Esophagus squamous epithelium (tissue), 5 donors: ENCODE results near the gene TAAR9. TPM values are rescaled to one million over a fixed set of nuclear protein-coding genes. Genes with fewer than 3 reads are reported as not detected.

Experiments
- DNase-seq: peaks from one replicate; lab custom pipeline; 2025; lab: John Stamatoyannopoulos, UW
- H3K27ac ChIP-seq, 4 donors: fragments of 200-600 bp; sonication (generic); one replicate each; pipeline ENCODE4 v1.5.1; 2016 to 2019; ENCODE audit warnings: mild to moderate bottlenecking in 1 of 4
- H3K27me3 ChIP-seq, 4 donors: fragments of 200-600 bp; sonication (generic); 1 replicate in 3 of 4; 2 replicates in 1 of 4; pipeline versions ENCODE4 v1.5.1 to v1.6.0; 2017 to 2021; ENCODE audit warnings: antibody characterized with exemption in 1 of 4
- H3K36me3 ChIP-seq, 3 donors: fragments of 200-600 bp; sonication (generic); one replicate each; pipeline ENCODE4 v1.5.1; 2016 to 2019
- H3K4me1 ChIP-seq, 3 donors: fragments of 200-600 bp; sonication (generic); one replicate each; pipeline ENCODE4 v1.5.1; 2017 to 2019
- H3K4me3 ChIP-seq, 4 donors: fragments of 200-600 bp; sonication (generic); 1 replicate in 3 of 4; 2 replicates in 1 of 4; pipeline ENCODE4 v1.5.1; 2016 to 2019; ENCODE audit warnings: mild to moderate bottlenecking in 2 of 4, moderate library complexity in 1 of 4
- H3K9me3 ChIP-seq, 3 donors: fragments of 200-600 bp; sonication (generic); one replicate each; pipeline ENCODE4 v1.5.1; 2016 to 2019
- CTCF ChIP-seq, 6 experiments: fragments of 450-650 bp in 4 of 6; fragments of 200-600 bp in 2 of 6; sonication (generic) in 2 of 6; IDR thresholded peaks; one replicate each; pipeline ENCODE4 v1.5.1; 2016 to 2019; ENCODE audit warnings: antibody characterized with exemption in 6 of 6, mild to moderate bottlenecking in 4 of 6, moderate library complexity in 4 of 6
- POLR2A ChIP-seq, 4 donors: fragments of 450-650 bp; IDR thresholded peaks; one replicate each; pipeline ENCODE4 v1.6.1; 2017; ENCODE audit warnings: antibody characterized with exemption in 4 of 4, mild to moderate bottlenecking in 4 of 4, moderate library complexity in 3 of 4
- WGBS, 2 donors: methylation state at CpG; one replicate each; pipeline ENCODE4 v1.1.5; 2018; 5-methylcytosine and 5-hydroxymethylcytosine counted together
- intact Hi-C: fragments of 100-400 bp; cut with DNase I; formaldehyde crosslinking; loops from one replicate; pipeline ENCODE4 v1.15.0; 2022
- total RNA-seq, 4 donors: library from RNA; depleted of rRNA; stranded (reverse); fragments of >200 nt; gene quantifications; one replicate each; pipeline ENCODE4 v1.1.0, GENCODE V29; 2016
- donor health status: DM: yes; HTN: yes; CAD: no.

TAAR9 gene
- total RNA-seq: not detected

GRCh38 chr6:132537977-132538376 is at the start of gene TAAR9:
Gene TAAR9, plus strand, starts transcription at chr6:132538277. Its CDS starts 13 bp downstream, at chr6:132538290.
- no peak within 1 kb of the TSS for H3K4me3 ChIP-seq
- no peaks in the 10 kb centered on the region for H3K9me3 ChIP-seq
- H3K27me3 ChIP-seq: peaks cover 0 to 25% (median 0%) of the 10 kb centered on the region in 4 donors
- DNase-seq: no peak
- no peaks in the 10 kb centered on the region for H3K36me3 ChIP-seq
- intact Hi-C loops: no loop called here
- no peak within 1 kb of the TSS for H3K27ac ChIP-seq
- TF ChIP-seq POLR2A (IDR thresholded peaks at IDR 0.05): no peak
- TF ChIP-seq CTCF (IDR thresholded peaks at IDR 0.05): no peak
- WGBS, 2 donors: 76% methylated on average over 4 of the region's 4 CpGs
- no peaks in the 10 kb centered on the region for H3K4me1 ChIP-seq

- WGBS, 2 donors: 71 to 90% methylated on average over 4 of the region's 4 CpGs
- peak overlapping the region in 1 of 4 donors; percentile 25 for H3K27ac ChIP-seq
These were observed 48.7 kb upstream of the TAAR9 start for GRCh38 chr6:132489376-132489775.

DNA sequence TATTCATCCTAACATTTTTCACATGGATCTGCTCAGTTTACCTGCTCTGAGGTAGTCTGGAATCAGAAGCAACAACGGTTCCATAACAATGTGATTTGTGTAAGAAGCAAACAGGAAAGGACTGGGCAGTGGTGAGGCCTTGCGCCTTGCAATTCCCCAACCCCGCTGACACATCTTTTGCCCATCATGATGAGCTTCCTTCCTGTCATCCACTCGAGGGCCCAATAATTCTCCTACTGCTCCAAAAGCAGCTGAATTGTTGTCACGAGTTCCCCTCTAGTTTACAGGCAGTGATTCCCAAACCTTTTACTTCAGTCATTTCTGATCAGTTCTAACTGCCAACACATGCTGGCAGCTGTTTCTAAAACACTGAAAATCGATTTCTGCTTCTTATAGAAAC is 48.1 kb upstream of the TAAR9 start:
- Histone ChIP-seq H3K9me3 (no peaks in the 10 kb centered on the region), H3K27ac (peak overlapping the region in 2 of 4 donors; percentile 25 to 54), H3K27me3 (no peaks in the 10 kb centered on the region), H3K36me3 (peaks cover 0 to 38% (median 0%) of the 10 kb centered on the region in 3 donors), H3K4me1 (peaks cover 12 to 44% (median 17%) of the 10 kb centered on the region in 3 donors), H3K4me3 (no peak overlapping the region)
- WGBS, 2 donors: 50 to 60% methylated on average over 6 of the region's 6 CpGs
- no peak for DNase-seq
- intact Hi-C loops: no loop called here
- TF ChIP-seq CTCF (IDR thresholded peaks at IDR 0.05) (no peak), POLR2A (IDR thresholded peaks at IDR 0.05) (no peak)

More at GRCh38 chr6:132489376-132489775, 48.7 kb upstream of the TAAR9 start:
- Histone ChIP-seq H3K36me3 (peaks cover 0 to 32% (median 0%) of the 10 kb centered on the region in 3 donors), H3K27me3 (no peaks in the 10 kb centered on the region), H3K4me3 (no peak overlapping the region), H3K4me1 (peaks cover 12 to 37% (median 17%) of the 10 kb centered on the region in 3 donors), H3K9me3 (no peaks in the 10 kb centered on the region)
- TF ChIP-seq CTCF (IDR thresholded peaks at IDR 0.05): no peak
- no peak for TF ChIP-seq POLR2A (IDR thresholded peaks at IDR 0.05)
- intact Hi-C loops: no loop called here
- DNase-seq: no peak

GRCh38 chr6:132490478-132491204 is 47.4 kb upstream of the TAAR9 start:
- Histone ChIP-seq H3K4me1 (peaks cover 12 to 50% (median 21%) of the 10 kb centered on the region in 3 donors), H3K9me3 (no peaks in the 10 kb centered on the region), H3K4me3 (no peak overlapping the region), H3K27me3 (no peaks in the 10 kb centered on the region), H3K36me3 (peaks cover 0 to 38% (median 0%) of the 10 kb centered on the region in 3 donors), H3K27ac (peak overlapping the region in 2 of 4 donors; percentile 25 to 54)
- intact Hi-C loops: no loop called here
- WGBS, 2 donors: 75 to 85% methylated on average over 10 of the region's 10 CpGs
- no peak for DNase-seq
- TF ChIP-seq POLR2A (IDR thresholded peaks at IDR 0.05) (no peak), CTCF (IDR thresholded peaks at IDR 0.05) (no peak)

GRCh38 chr6:132491303-132491702 is 46.8 kb upstream of the TAAR9 start:
- no peaks in the 10 kb centered on the region for H3K27me3 ChIP-seq
- TF ChIP-seq CTCF (IDR thresholded peaks at IDR 0.05) (no peak), POLR2A (IDR thresholded peaks at IDR 0.05) (no peak)
- intact Hi-C loops: no loop called here
- no peaks in the 10 kb centered on the region for H3K9me3 ChIP-seq
- H3K36me3 ChIP-seq: peaks cover 0 to 37% (median 0%) of the 10 kb centered on the region in 3 donors
- H3K27ac ChIP-seq: no peak overlapping the region
- H3K4me1 ChIP-seq: peaks cover 12 to 57% (median 24%) of the 10 kb centered on the region in 3 donors
- no peak for DNase-seq
- H3K4me3 ChIP-seq: no peak overlapping the region
- 72 to 78% methylated on average over 5 of the region's 5 CpGs for WGBS, 2 donors
